Uterus (tissue), 4 donors: Measurements from ENCODE around the gene SLC25A18. TPM values are rescaled to one million over a fixed set of nuclear protein-coding genes. Genes with fewer than 3 reads are reported as not detected.

Experiments used
- DNase-seq, 2 donors: peaks; one replicate each; pipeline ENCODE4 v3.0.0-alpha.2; 2019 to 2020
- H3K27ac ChIP-seq, 2 donors: fragments of 200-600 bp; sonication (generic); 1 replicate in 1 of 2; 2 replicates in 1 of 2; pipeline ENCODE4 v1.5.1; 2016 to 2018
- H3K27me3 ChIP-seq, 2 donors: fragments of 200-600 bp; sonication (generic); one replicate each; pipeline ENCODE4 v1.5.1; 2018 to 2019; ENCODE audit warnings: control low read depth in 1 of 2
- H3K36me3 ChIP-seq, 2 donors: fragments of 200-600 bp; sonication (generic); one replicate each; pipeline ENCODE4 v1.5.1; 2019; ENCODE audit warnings: control low read depth in 1 of 2
- H3K4me1 ChIP-seq, 2 donors: fragments of 200-600 bp; sonication (generic); one replicate each; pipeline ENCODE4 v1.5.1; 2018 to 2019; ENCODE audit warnings: control low read depth in 1 of 2
- H3K4me3 ChIP-seq, 2 donors: fragments of 200-600 bp; sonication (generic); 1 replicate in 1 of 2; 2 replicates in 1 of 2; pipeline ENCODE4 v1.5.1; 2018 to 2019; ENCODE audit warnings: mild to moderate bottlenecking in 1 of 2
- H3K9me3 ChIP-seq, 2 donors: fragments of 200-600 bp; sonication (generic); one replicate each; pipeline ENCODE4 v1.5.1; 2019; ENCODE audit warnings: control low read depth in 1 of 2
- POLR2A ChIP-seq, 2 donors: fragments of 450-650 bp; IDR thresholded peaks; one replicate each; pipeline ENCODE4 v1.6.1; 2016; ENCODE audit warnings: antibody characterized with exemption in 2 of 2, mild to moderate bottlenecking in 1 of 2, moderate library complexity in 1 of 2
- intact Hi-C: fragments of 100-400 bp; cut with DNase I; formaldehyde crosslinking; loops from one replicate; pipeline ENCODE4 v1.15.1; 2023; ENCODE audit warnings: low total_unique reads
- total RNA-seq, 4 donors: library from RNA; depleted of rRNA in 3 of 4; stranded (reverse); fragments of >200 nt in 3 of 4; gene quantifications; one replicate each; pipeline versions ENCODE4 v1.1.0 to v1.2.4, GENCODE V29; 2014 to 2023
- TF ChIP-seq, protein P1 (sequence below), 4 experiments: fragments of 200-600 bp in 2 of 4; fragments of 450-650 bp in 2 of 4; sonication (generic) in 2 of 4; IDR thresholded peaks; one replicate each; pipeline ENCODE4 v1.5.1; 2016 to 2019; ENCODE audit warnings: antibody characterized with exemption in 4 of 4, mild to moderate bottlenecking in 2 of 4, moderate library complexity in 1 of 4
- donor health status: DM: yes; HTN: yes; CAD: no.

SLC25A18 gene
- total RNA-seq, 4 donors from 2014 or later = 6.2 to 11.7 TPM; not detected in 2

DNA sequence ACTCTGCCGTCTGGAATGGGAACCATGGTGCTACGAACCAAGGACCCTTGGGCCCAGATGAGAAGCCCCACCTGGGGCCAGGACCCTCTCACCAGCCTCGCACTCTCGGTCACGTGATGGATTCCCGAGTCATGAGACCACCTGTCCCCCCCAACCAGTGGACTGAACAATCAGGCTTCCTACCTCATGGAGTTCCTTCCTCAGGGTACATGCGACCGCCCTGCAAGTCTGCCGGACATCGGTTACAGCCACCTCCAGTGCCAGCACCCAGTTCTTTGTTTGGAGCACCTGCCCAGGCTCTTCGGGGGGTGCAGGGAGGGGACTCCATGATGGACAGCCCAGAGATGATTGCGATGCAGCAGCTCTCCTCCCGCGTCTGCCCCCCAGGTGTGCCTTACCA, 20.8 kb upstream of the SLC25A18 start:
- intact Hi-C loops = no loop called here

DNA sequence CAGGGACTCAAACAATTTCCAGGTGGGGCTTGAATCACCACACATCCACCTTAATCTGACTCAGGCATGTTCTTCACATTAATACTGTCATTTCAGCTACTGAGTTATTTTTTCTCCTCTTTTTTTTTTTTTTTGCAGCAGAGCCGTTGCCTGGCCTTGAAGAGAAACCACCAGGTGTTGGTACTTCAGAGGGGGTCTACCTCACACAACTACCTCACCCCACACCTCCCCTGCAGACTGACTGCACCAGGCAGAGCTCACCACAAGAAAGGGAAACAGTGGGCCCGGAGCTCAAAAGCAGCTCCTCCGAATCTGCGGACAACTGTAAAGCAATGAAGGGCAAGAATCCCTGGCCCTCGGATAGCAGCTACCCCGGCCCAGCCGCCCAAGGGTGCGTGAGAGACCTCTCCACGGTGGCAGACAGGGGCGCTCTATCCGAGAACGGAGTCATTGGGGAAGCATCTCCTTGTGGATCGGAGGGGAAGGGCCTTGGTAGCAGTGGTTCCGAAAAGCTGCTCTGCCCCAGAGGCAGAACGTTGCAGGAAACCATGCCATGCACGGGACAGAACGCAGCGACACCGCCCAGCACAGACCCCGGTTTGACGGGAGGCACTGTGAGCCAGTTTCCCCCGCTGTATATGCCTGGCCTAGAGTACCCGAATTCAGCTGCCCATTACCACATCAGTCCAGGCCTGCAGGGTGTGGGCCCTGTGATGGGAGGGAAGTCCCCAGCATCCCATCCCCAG, 15.1 kb upstream of the SLC25A18 start:
- no peaks in the 10 kb centered on the region for H3K9me3 ChIP-seq
- H3K4me1 ChIP-seq = no peaks in the 10 kb centered on the region
- H3K27me3 ChIP-seq = no peaks in the 10 kb centered on the region
- H3K4me3 ChIP-seq = no peak overlapping the region
- H3K27ac ChIP-seq = no peak overlapping the region
- intact Hi-C loops = no loop called here
- H3K36me3 ChIP-seq = no peaks in the 10 kb centered on the region
- no peak for DNase-seq
- TF ChIP-seq, protein P1, sequence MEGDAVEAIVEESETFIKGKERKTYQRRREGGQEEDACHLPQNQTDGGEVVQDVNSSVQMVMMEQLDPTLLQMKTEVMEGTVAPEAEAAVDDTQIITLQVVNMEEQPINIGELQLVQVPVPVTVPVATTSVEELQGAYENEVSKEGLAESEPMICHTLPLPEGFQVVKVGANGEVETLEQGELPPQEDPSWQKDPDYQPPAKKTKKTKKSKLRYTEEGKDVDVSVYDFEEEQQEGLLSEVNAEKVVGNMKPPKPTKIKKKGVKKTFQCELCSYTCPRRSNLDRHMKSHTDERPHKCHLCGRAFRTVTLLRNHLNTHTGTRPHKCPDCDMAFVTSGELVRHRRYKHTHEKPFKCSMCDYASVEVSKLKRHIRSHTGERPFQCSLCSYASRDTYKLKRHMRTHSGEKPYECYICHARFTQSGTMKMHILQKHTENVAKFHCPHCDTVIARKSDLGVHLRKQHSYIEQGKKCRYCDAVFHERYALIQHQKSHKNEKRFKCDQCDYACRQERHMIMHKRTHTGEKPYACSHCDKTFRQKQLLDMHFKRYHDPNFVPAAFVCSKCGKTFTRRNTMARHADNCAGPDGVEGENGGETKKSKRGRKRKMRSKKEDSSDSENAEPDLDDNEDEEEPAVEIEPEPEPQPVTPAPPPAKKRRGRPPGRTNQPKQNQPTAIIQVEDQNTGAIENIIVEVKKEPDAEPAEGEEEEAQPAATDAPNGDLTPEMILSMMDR (IDR thresholded peaks at IDR 0.05) = no peak
- TF ChIP-seq POLR2A (IDR thresholded peaks at IDR 0.05) = no peak

More for the DNA sequence above, 20.8 kb upstream of the SLC25A18 start:
- Histone ChIP-seq H3K4me3 (no peak overlapping the region), H3K9me3 (no peaks in the 10 kb centered on the region), H3K27ac (no peak overlapping the region), H3K4me1 (no peaks in the 10 kb centered on the region), H3K27me3 (no peaks in the 10 kb centered on the region), H3K36me3 (no peaks in the 10 kb centered on the region)
- no peak for DNase-seq
- TF ChIP-seq POLR2A (IDR thresholded peaks at IDR 0.05) = no peak
- TF ChIP-seq, protein P1 (IDR thresholded peaks at IDR 0.05) = no peak

DNA sequence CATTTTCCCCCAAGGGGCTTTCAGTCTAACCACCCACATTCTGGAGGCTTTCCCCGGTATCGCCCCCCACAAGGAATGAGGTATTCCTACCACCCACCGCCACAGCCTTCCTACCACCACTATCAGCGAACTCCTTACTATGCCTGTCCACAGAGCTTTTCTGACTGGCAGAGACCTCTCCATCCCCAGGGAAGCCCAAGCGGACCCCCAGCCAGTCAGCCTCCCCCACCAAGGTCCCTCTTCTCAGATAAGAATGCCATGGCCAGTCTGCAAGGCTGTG, 14.6 kb upstream of the SLC25A18 start:
- Histone ChIP-seq H3K9me3 (no peaks in the 10 kb centered on the region), H3K27me3 (no peaks in the 10 kb centered on the region), H3K4me1 (no peaks in the 10 kb centered on the region), H3K4me3 (no peak overlapping the region), H3K36me3 (no peaks in the 10 kb centered on the region), H3K27ac (no peak overlapping the region)
- DNase-seq = no peak
- intact Hi-C loops = no loop called here
- TF ChIP-seq, protein P1 (IDR thresholded peaks at IDR 0.05) = no peak

DNA sequence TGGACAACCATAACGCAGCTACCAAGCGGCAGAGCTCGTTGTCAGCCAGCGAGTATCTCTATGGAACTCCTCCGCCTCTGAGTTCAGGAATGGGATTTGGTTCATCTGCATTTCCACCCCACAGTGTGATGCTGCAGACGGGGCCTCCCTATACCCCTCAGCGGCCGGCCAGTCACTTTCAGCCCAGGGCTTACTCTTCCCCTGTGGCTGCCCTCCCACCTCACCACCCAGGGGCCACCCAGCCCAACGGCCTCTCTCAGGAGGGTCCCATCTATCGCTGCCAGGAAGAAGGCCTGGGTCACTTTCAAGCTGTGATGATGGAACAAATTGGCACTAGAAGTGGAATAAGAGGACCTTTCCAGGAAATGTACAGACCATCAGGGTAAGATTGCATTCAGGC, 14.1 kb upstream of the SLC25A18 start:
- intact Hi-C loops = no loop called here
- Histone ChIP-seq H3K36me3 (no peaks in the 10 kb centered on the region), H3K4me3 (no peak overlapping the region), H3K4me1 (no peaks in the 10 kb centered on the region), H3K9me3 (no peaks in the 10 kb centered on the region), H3K27me3 (no peaks in the 10 kb centered on the region), H3K27ac (no peak overlapping the region)
- no peak for DNase-seq
- TF ChIP-seq POLR2A (IDR thresholded peaks at IDR 0.05) = no peak
- TF ChIP-seq, protein P1 (IDR thresholded peaks at IDR 0.05) = no peak

DNA sequence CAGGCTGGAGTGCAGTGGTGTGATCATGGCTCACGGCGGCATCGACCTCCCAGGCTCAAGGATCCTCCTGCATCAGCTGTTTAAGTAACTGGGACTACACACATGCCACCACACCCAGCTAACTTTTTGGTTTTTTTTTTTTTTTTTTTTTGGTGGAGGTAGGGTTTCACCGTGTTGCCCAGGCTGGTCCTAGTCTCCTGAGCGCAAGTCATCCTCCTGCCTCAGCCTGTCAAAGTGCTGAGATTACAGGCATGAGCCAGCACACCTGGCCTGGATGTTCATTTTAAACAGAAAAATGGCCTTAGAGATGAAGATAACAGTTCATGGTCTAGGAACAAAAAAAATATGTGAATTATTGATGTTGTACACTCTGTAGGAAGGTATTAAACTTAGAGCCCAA, 13.6 kb upstream of the SLC25A18 start:
- H3K27me3 ChIP-seq = no peaks in the 10 kb centered on the region
- H3K27ac ChIP-seq = no peak overlapping the region
- no peaks in the 10 kb centered on the region for H3K9me3 ChIP-seq
- no peak for DNase-seq
- no peaks in the 10 kb centered on the region for H3K36me3 ChIP-seq
- TF ChIP-seq, protein P1 (IDR thresholded peaks at IDR 0.05) = no peak
- TF ChIP-seq POLR2A (IDR thresholded peaks at IDR 0.05) = no peak
- no peak overlapping the region for H3K4me3 ChIP-seq
- H3K4me1 ChIP-seq = no peaks in the 10 kb centered on the region
- intact Hi-C loops = no loop called here
